OCI-LY1 (cell line): ENCODE results near the gene FYN.

ENCODE experiments used
- H2AFZ ChIP-seq: fragments of 200-600 bp; sonication (generic), shearing (Covaris generic); 2 replicates; pipeline ENCODE4 v1.6.0; 2014; ENCODE audit warnings: antibody characterized with exemption, mild to moderate bottlenecking, low read length
- H3F3A ChIP-seq: fragments of 200-600 bp; sonication (generic), shearing (Covaris generic); 2 replicates; pipeline ENCODE4 v1.6.0; 2014; ENCODE audit warnings: mild to moderate bottlenecking, antibody characterized with exemption, low read length, moderate library complexity; ENCODE audit not compliant: insufficient read depth
- H3K27ac ChIP-seq: fragments of 200-600 bp; sonication (generic); 2 replicates; pipeline ENCODE4 v1.5.1; 2014; ENCODE audit warnings: low read length, mixed run types, mild to moderate bottlenecking, low read depth; ENCODE audit not compliant: poor library complexity, severe bottlenecking
- H3K27me3 ChIP-seq: fragments of 200-600 bp; sonication (generic); 2 replicates; pipeline ENCODE4 v1.6.0; 2014; ENCODE audit warnings: antibody characterized with exemption, mild to moderate bottlenecking, low read length, moderate library complexity; ENCODE audit not compliant: insufficient read depth
- H3K36me3 ChIP-seq: fragments of 200-600 bp; sonication (generic); 2 replicates; pipeline ENCODE4 v1.6.1; 2014; ENCODE audit warnings: mild to moderate bottlenecking, antibody characterized with exemption, low read length, moderate library complexity, mixed read lengths; ENCODE audit not compliant: insufficient read depth
- H3K4me1 ChIP-seq: fragments of 200-600 bp; sonication (generic); 2 replicates; pipeline ENCODE4 v1.5.1; 2014; ENCODE audit warnings: mild to moderate bottlenecking, low read length, moderate library complexity; ENCODE audit not compliant: insufficient read depth, severe bottlenecking
- H3K4me2 ChIP-seq: fragments of 200-600 bp; sonication (generic), shearing (Covaris generic); 2 replicates; pipeline ENCODE4 v1.6.1; 2014; ENCODE audit warnings: low read length
- H3K4me3 ChIP-seq: fragments of 200-600 bp; sonication (generic); 2 replicates; pipeline ENCODE4 v1.5.1; 2014; ENCODE audit warnings: low read length, low read depth, mild to moderate bottlenecking, mixed read lengths; ENCODE audit not compliant: poor library complexity, severe bottlenecking
- H3K79me2 ChIP-seq: fragments of 200-600 bp; shearing (Covaris generic); 2 replicates; pipeline ENCODE4 v1.6.1; 2016; ENCODE audit warnings: mixed run types, low read length, mixed read lengths; ENCODE audit not compliant: insufficient read depth
- H3K9ac ChIP-seq: fragments of 200-600 bp; sonication (generic), shearing (Covaris generic); 2 replicates; pipeline ENCODE4 v1.6.1; 2014; ENCODE audit warnings: mild to moderate bottlenecking, low read length, mixed read lengths
- H3K9me2 ChIP-seq: fragments of 200-600 bp; sonication (generic), shearing (Covaris generic); 2 replicates; pipeline ENCODE4 v1.6.1; 2014; ENCODE audit warnings: low read depth, mild to moderate bottlenecking, low read length, mixed read lengths
- H3K9me3 ChIP-seq: fragments of 200-600 bp; shearing (Covaris generic); 2 replicates; pipeline ENCODE4 v1.6.1; 2014; ENCODE audit warnings: low read length, mixed read lengths
- H4K20me1 ChIP-seq: fragments of 200-600 bp; sonication (generic), shearing (Covaris generic); 2 replicates; pipeline ENCODE4 v1.6.0; 2016; ENCODE audit warnings: mild to moderate bottlenecking, low read length; ENCODE audit not compliant: insufficient read depth
- CTCF ChIP-seq: fragments of 200-600 bp; sonication (generic), shearing (Covaris generic); IDR thresholded peaks from 2 replicates; pipeline ENCODE4 v1.5.1; 2017; ENCODE audit warnings: mild to moderate bottlenecking, antibody characterized with exemption, low read length, moderate library complexity, mixed read lengths
- EZH2 ChIP-seq: fragments of 200-600 bp; sonication (generic), shearing (Covaris generic); IDR thresholded peaks from 2 replicates; pipeline ENCODE4 v1.8.0; 2017; ENCODE audit warnings: borderline replicate concordance, mixed run types, mild to moderate bottlenecking, antibody characterized with exemption, low read length, moderate library complexity, mixed read lengths

Gene FYN

DNA sequence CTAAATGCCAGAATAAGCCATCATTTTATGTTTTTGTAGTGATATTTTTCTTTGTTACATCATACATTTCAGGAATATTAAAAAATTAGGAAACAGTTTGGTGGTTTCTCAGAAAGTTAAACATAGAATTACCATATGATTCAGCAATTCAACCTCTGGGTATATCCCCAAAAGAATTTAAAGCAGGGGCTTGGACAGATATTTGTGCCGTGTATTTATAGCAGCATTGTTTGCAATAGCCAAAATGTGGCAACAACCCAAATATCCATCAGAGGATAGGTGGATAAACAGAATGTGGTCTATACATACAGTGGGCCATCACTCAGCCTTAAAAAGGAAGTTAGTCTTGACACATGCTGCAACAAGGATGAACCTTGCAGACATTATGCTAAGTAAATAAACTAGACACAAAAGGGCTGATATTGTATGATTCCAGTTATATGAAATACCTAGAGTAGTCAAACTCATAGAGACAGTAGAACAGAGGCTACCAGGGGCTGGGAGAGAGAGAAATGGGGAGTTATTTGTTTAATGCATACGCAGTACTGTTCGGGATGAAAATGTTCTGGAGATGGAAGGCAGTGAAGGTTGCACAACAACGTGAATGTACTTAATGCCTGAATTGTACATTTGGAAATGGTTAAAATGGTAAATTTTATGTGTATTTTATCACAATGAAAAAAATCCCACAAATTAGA lies 248.7 kb downstream of the FYN start:
- Histone ChIP-seq H3K36me3 (no peaks in the 10 kb centered on the region; the same call in 1 of the 2 replicates), H3K4me3 (no peak overlapping the region), H3K27me3 (0 out of 2 replicates have a peak, but pooled peaks cover 6% of the 10 kb centered on the region), H3K79me2 (no peaks in the 10 kb centered on the region), H3K4me1 (no peaks in the 10 kb centered on the region), H3F3A (no peaks in the 10 kb centered on the region), H3K9me3 (no peaks in the 10 kb centered on the region), H3K9me2 (no peaks in the 10 kb centered on the region), H3K27ac (no peak overlapping the region), H2AFZ (no peak overlapping the region), H3K9ac (no peak overlapping the region), H4K20me1 (no peaks in the 10 kb centered on the region), H3K4me2 (no peak overlapping the region)
- no peak for TF ChIP-seq EZH2
- TF ChIP-seq CTCF = no peak

DNA sequence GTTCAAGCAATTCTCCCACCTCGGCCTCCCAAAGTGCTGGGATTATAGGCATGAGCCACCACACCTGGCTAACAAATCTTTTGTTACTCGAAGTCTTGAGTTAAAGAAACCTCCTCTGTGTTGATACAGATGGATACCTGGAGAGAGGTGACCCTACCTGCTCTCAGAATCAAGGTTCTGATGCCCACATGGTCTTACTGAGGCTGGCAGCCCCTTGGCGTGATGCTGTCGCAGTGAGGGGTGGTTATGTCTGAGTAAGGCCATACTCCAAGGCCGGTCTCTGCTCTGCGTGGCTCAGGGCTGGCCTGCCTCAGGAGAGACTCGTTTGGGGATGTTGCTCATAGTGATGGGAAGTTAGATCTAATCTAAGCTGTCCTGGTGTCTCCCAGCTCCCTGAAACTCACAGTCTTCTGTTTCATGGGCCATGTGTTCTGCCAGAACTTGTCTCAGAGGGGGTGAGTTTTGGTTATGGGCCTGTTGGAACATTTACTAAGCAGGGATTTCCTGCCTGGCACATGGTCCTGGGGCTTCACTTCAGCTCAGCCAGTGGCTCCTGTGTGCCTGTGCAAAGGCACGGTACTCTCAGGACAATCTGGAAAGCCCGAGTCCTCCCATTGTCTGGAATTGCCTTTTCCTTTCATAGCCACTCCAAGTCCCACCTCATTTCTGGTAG lies 250.1 kb downstream of the FYN start:
- Histone ChIP-seq H3K36me3 (no peaks in the 10 kb centered on the region), H3K4me1 (no peaks in the 10 kb centered on the region), H3F3A (no peaks in the 10 kb centered on the region), H2AFZ (no peak overlapping the region), H4K20me1 (no peaks in the 10 kb centered on the region), H3K9me2 (no peaks in the 10 kb centered on the region), H3K4me3 (no peak overlapping the region), H3K4me2 (no peak overlapping the region), H3K9ac (no peak overlapping the region), H3K27me3 (no peaks in the 10 kb centered on the region), H3K9me3 (no peaks in the 10 kb centered on the region), H3K27ac (no peak overlapping the region), H3K79me2 (no peaks in the 10 kb centered on the region)
- TF ChIP-seq CTCF = no peak
- TF ChIP-seq EZH2 = no peak

GRCh38 chr6:111620169-111620568 lies 253.1 kb downstream of the FYN start:
- no peaks in the 10 kb centered on the region for H3F3A ChIP-seq
- no peaks in the 10 kb centered on the region for H3K27me3 ChIP-seq
- H3K9me3 ChIP-seq = no peaks in the 10 kb centered on the region
- TF ChIP-seq EZH2 (no peak), CTCF (no peak)
- H3K9ac ChIP-seq = no peak overlapping the region
- H3K4me1 ChIP-seq = no peaks in the 10 kb centered on the region
- no peaks in the 10 kb centered on the region for H3K9me2 ChIP-seq
- no peak overlapping the region for H3K4me3 ChIP-seq
- H3K79me2 ChIP-seq = no peaks in the 10 kb centered on the region
- H3K27ac ChIP-seq = no peak overlapping the region
- no peak overlapping the region for H2AFZ ChIP-seq
- no peaks in the 10 kb centered on the region for H3K36me3 ChIP-seq
- no peaks in the 10 kb centered on the region for H4K20me1 ChIP-seq
- no peak overlapping the region for H3K4me2 ChIP-seq
